Transverse colon (tissue), 4 donors: ENCODE measurements around the gene TMEM255B. TPM values are rescaled to one million over a fixed set of nuclear protein-coding genes. Genes with fewer than 3 reads are reported as not detected.

Experiments
- DNase-seq: peaks from one replicate; pipeline ENCODE4 v3.0.0-alpha.2; 2019
- H3K27ac ChIP-seq, 4 donors: fragments of 200-600 bp; sonication (generic); 2 replicates each; pipeline ENCODE4 v1.5.1; 2016 to 2018; ENCODE audit warnings: inconsistent platforms in 4 of 4
- H3K27me3 ChIP-seq: fragments of 200-600 bp; sonication (generic); 2 replicates; pipeline ENCODE4 v1.5.1; 2017; ENCODE audit warnings: inconsistent platforms
- H3K36me3 ChIP-seq, 4 donors: fragments of 200-600 bp; sonication (generic); 2 replicates each; pipeline ENCODE4 v1.5.1; 2017 to 2019; ENCODE audit warnings: inconsistent platforms in 4 of 4
- H3K4me1 ChIP-seq, 4 donors: fragments of 200-600 bp; sonication (generic); 2 replicates each; pipeline ENCODE4 v1.5.1; 2017 to 2020; ENCODE audit warnings: inconsistent platforms in 4 of 4
- H3K4me3 ChIP-seq, 4 donors: fragments of 200-600 bp; sonication (generic); 1 replicate in 1 of 4; 2 replicates in 3 of 4; pipeline versions ENCODE4 v1.5.1 to v1.6.1; 2017 to 2019; ENCODE audit warnings: inconsistent platforms in 4 of 4
- H3K9me3 ChIP-seq, 2 donors: fragments of 200-600 bp; sonication (generic); 2 replicates each; pipeline ENCODE4 v1.5.1; 2017 to 2019; ENCODE audit warnings: inconsistent platforms in 2 of 2
- EP300 ChIP-seq: sonication (generic); formaldehyde crosslinking; IDR thresholded peaks from one replicate; pipeline ENCODE4 v1.6.1; 2017; ENCODE audit warnings: antibody characterized with exemption, low read depth
- POLR2A ChIP-seq: fragments of 450-650 bp; IDR thresholded peaks from one replicate; pipeline ENCODE4 v1.6.1; 2016; ENCODE audit warnings: antibody characterized with exemption, mild to moderate bottlenecking, moderate library complexity
- POLR2AphosphoS5 ChIP-seq, 3 donors: sonication (generic); formaldehyde crosslinking; IDR thresholded peaks; one replicate each; pipeline ENCODE4 v1.6.1; 2016; ENCODE audit warnings: antibody characterized with exemption in 3 of 3
- WGBS, 2 donors: methylation state at CpG; one replicate each; pipeline ENCODE4 v1.1.5; 2018; ENCODE audit warnings: low coverage in 1 of 2; 5-methylcytosine and 5-hydroxymethylcytosine counted together
- in situ Hi-C, 4 donors: fragments of 200-750 bp; cut with MboI; loops; one replicate each; pipeline versions ENCODE4 v1.15.0 to v1.15.1; 2017; ENCODE audit warnings: low sequenced_read_pairs in 3 of 4, low pct_ligation_motif_present in 1 of 4, low pct_unique_long_range_greater_than_20kb in 1 of 4
- intact Hi-C: fragments of 100-400 bp; cut with DNase I; formaldehyde crosslinking; loops from one replicate; pipeline ENCODE4 v1.15.1; 2023; ENCODE audit warnings: low total_unique reads
- total RNA-seq, 4 donors: library from RNA; depleted of rRNA; stranded (reverse); fragments of >200 nt; gene quantifications; one replicate each; pipeline ENCODE4 v1.1.0, GENCODE V29; 2016
- TF ChIP-seq, protein P1 (sequence below), 5 experiments: fragments of 200-600 bp in 3 of 5; fragments of 450-650 bp in 2 of 5; sonication (generic) in 3 of 5; IDR thresholded peaks; 1 replicate in 2 of 5; 2 replicates in 3 of 5; pipeline ENCODE4 v1.5.1; 2016 to 2017; ENCODE audit warnings: antibody characterized with exemption in 5 of 5, inconsistent platforms in 3 of 5, mild to moderate bottlenecking in 2 of 5, moderate library complexity in 1 of 5

The TMEM255B gene
- total RNA-seq, 4 donors from 2014 or later = 0.79 to 27.7 (median 9.4) TPM

DNA sequence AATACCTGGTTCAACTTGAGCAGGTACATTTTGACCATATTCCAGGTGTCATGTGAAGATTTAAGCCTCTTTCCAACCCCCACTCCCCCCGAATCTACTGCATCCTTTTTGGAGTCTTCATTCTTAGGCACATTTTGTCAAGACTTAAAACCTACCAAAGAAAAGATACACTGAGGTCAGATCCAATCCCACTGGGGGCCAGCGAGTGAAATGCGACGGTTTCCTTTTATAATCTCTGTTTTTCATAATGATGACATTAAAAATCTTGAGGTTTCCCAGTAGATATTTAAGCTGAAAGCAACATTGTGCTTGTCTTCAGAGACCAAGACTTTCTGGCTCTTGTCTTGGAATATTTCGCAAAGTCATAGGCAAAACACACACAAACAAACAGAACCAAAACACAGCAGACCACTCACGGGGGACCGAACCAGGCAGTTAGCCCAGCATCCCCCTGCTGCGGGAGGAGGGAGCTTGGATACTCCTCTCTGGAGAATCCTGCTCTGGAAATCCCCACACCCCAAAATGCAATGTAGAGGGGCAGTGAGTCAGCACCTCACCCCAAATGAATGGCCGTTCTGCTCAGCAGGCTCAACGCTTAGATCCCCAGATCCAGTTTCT, 105.4 kb downstream of the TMEM255B start:
- intact Hi-C loops = loop anchor here (1.0 kb wide), 1 partner anchor 47 kb away; no protein-coding TSS in a partner anchor

DNA sequence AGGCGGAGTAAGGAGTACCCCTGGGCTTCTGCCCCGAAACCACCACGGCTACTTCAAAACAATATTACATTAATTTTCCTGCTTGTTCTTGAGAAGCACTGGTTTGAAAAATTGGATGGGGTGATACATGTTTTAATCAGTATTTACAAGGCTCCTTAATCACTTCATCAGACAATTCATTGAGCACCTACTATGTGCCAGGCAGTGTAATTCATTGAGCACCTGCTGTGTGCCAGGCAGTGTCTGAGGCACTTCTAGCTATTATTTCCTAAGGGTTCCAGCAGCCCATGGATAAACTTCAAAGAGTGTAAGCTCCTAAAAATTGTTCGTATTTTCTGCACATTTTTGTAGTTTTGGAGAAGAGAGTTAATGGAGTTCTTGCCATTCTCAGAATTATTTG, 106.4 kb downstream of the TMEM255B start:
- Histone ChIP-seq H3K9me3 (no peaks in the 10 kb centered on the region), H3K4me3 (no peak overlapping the region), H3K27ac (no peak overlapping the region), H3K4me1 (peaks cover 13 to 37% (median 30%) of the 10 kb centered on the region in 4 donors), H3K36me3 (no peaks in the 10 kb centered on the region), H3K27me3 (peaks cover 9% of the 10 kb centered on the region)
- no peak for TF ChIP-seq POLR2AphosphoS5 (IDR thresholded peaks at IDR 0.05)
- TF ChIP-seq, protein P1, sequence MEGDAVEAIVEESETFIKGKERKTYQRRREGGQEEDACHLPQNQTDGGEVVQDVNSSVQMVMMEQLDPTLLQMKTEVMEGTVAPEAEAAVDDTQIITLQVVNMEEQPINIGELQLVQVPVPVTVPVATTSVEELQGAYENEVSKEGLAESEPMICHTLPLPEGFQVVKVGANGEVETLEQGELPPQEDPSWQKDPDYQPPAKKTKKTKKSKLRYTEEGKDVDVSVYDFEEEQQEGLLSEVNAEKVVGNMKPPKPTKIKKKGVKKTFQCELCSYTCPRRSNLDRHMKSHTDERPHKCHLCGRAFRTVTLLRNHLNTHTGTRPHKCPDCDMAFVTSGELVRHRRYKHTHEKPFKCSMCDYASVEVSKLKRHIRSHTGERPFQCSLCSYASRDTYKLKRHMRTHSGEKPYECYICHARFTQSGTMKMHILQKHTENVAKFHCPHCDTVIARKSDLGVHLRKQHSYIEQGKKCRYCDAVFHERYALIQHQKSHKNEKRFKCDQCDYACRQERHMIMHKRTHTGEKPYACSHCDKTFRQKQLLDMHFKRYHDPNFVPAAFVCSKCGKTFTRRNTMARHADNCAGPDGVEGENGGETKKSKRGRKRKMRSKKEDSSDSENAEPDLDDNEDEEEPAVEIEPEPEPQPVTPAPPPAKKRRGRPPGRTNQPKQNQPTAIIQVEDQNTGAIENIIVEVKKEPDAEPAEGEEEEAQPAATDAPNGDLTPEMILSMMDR (IDR thresholded peaks at IDR 0.05) = no peak
- TF ChIP-seq POLR2A = no peak
- no peak for TF ChIP-seq EP300
- WGBS, 2 donors = 93 to 94% methylated on average over 4 of the region's 4 CpGs
- in situ Hi-C loops = no loop called here
- no peak for DNase-seq
- intact Hi-C loops = no loop called here

More for the DNA sequence above, 105.4 kb downstream of the TMEM255B start:
- no peak for DNase-seq
- H3K27ac ChIP-seq = peak overlapping the region; percentile 58 to 95 (median 89)
- TF ChIP-seq EP300 (no peak), POLR2A (no peak), POLR2AphosphoS5 (IDR thresholded peaks at IDR 0.05) (no peak)
- TF ChIP-seq, protein P1 (IDR thresholded peaks at IDR 0.05) = no peak
- peaks cover 9% of the 10 kb centered on the region for H3K27me3 ChIP-seq
- H3K4me3 ChIP-seq = peak overlapping the region; percentile 38 to 86 (median 70)
- no peaks in the 10 kb centered on the region for H3K36me3 ChIP-seq
- H3K4me1 ChIP-seq = peaks cover 20 to 47% (median 39%) of the 10 kb centered on the region in 4 donors
- in situ Hi-C loops = no loop called here
- H3K9me3 ChIP-seq = no peaks in the 10 kb centered on the region
- WGBS, 2 donors = 0 to 10% methylated on average over 4 to 10 of the region's 10 CpGs

Other genes starting within 250 kb of the TMEM255B start
- 100 to 1,000 TPM in 1 of 4 donors, 10 to 100 TPM in 3; 24.3 to 164 (median 49.1) TPM for gene TFDP1, start 174.5 kb upstream of the TMEM255B start, total RNA-seq
- gene ATP4B, start 101.0 kb upstream of the TMEM255B start, total RNA-seq = not detected
- not detected for gene GRK1, start 92.0 kb upstream of the TMEM255B start, total RNA-seq
- gene GAS6, start 104.8 kb downstream of the TMEM255B start, total RNA-seq = 100 to 1,000 TPM; 152 to 284 (median 169) TPM
- gene C13orf46, start 214.8 kb downstream of the TMEM255B start, total RNA-seq = 10 to 100 TPM in 1 of 4 donors, 1 to 10 TPM in 1, under 1 TPM in 1, not detected in 1; 0.41 to 77.4 (median 1.1) TPM